ENCODE measurements around the gene SYMPK. TPM values are rescaled to one million over a fixed set of nuclear protein-coding genes. Genes with fewer than 3 reads are reported as not detected.

The SYMPK gene
- total and polyA plus RNA-seq, 8 donors: 65.6 to 77.6 (median 69.1) TPM

- Histone ChIP-seq H3K9me3 (no peaks in the 10 kb centered on the region), H3K27me3 (peaks cover 13 to 39% of the 10 kb centered on the region in 2 donors), H3K27ac (no peak overlapping the region), H3K4me1 (peaks cover 5 to 33% of the 10 kb centered on the region in 2 donors), H3K4me3 (peak overlapping the region; percentile 84 to 98), H3K36me3 (peaks cover 0 to 26% of the 10 kb centered on the region in 2 donors)
- ATAC-seq: no peak
- peak in 1 of 4 donors; percentile 74 for DNase-seq
- TF ChIP-seq CTCF (IDR thresholded peaks at IDR 0.05): no peak
- intact Hi-C loops (cut with DNase I): no loop called here
Observed at GRCh38 chr19:45863335-45863839, 440 bp upstream of the SYMPK start.

- TF ChIP-seq CTCF (IDR thresholded peaks at IDR 0.05): no peak
- peak overlapping the region; percentile 92 to 93 for H3K27ac ChIP-seq
- DNase-seq: peak in 1 of 4 donors; percentile 43
Observed at GRCh38 chr19:45862271-45862563, 730 bp downstream of the SYMPK start.

GRCh38 chr19:45860359-45861259, 2.3 kb downstream of the SYMPK start:
- TF ChIP-seq CTCF (IDR thresholded peaks at IDR 0.05): no peak
- intact Hi-C loops (cut with DNase I): no loop called here
- no peak for ATAC-seq

More at GRCh38 chr19:45862271-45862563, 730 bp downstream of the SYMPK start:
- Histone ChIP-seq H3K9me3 (no peaks in the 10 kb centered on the region), H3K36me3 (peaks cover 0 to 33% of the 10 kb centered on the region in 2 donors), H3K4me1 (peaks cover 5 to 33% of the 10 kb centered on the region in 2 donors), H3K27me3 (peaks cover 13 to 39% of the 10 kb centered on the region in 2 donors), H3K4me3 (peak overlapping the region; percentile 84 to 98)
- ATAC-seq: no peak
- intact Hi-C loops (cut with DNase I): no loop called here

GRCh38 chr19:45854167-45854778, 8.7 kb downstream of the SYMPK start:
- Histone ChIP-seq H3K27me3 (no peaks in the 10 kb centered on the region), H3K9me3 (no peaks in the 10 kb centered on the region), H3K36me3 (peaks cover 0 to 76% of the 10 kb centered on the region in 2 donors), H3K27ac (no peak overlapping the region), H3K4me1 (peaks cover 0 to 3% of the 10 kb centered on the region in 2 donors), H3K4me3 (no peak overlapping the region)
- intact Hi-C loops (cut with DNase I): no loop called here
- no peak for ATAC-seq
- DNase-seq: peak in 1 of 4 donors; percentile 27
- no peak for TF ChIP-seq CTCF (IDR thresholded peaks at IDR 0.05)

More at GRCh38 chr19:45860359-45861259, 2.3 kb downstream of the SYMPK start:
- DNase-seq: peak in 1 of 4 donors; percentile 15
- H3K36me3 ChIP-seq: peaks cover 0 to 42% of the 10 kb centered on the region in 2 donors
- no peak overlapping the region for H3K4me3 ChIP-seq
- H3K9me3 ChIP-seq: no peaks in the 10 kb centered on the region
- H3K4me1 ChIP-seq: peaks cover 5 to 33% of the 10 kb centered on the region in 2 donors
- H3K27ac ChIP-seq: no peak overlapping the region
- peaks cover 13 to 24% of the 10 kb centered on the region in 2 donors for H3K27me3 ChIP-seq

- Histone ChIP-seq H3K4me3 (no peak overlapping the region), H3K9me3 (no peaks in the 10 kb centered on the region), H3K27ac (peak overlapping the region; percentile 8 to 26), H3K4me1 (peaks cover 0 to 3% of the 10 kb centered on the region in 2 donors), H3K36me3 (peaks cover 0 to 79% of the 10 kb centered on the region in 2 donors), H3K27me3 (no peaks in the 10 kb centered on the region)
- no peak for TF ChIP-seq CTCF (IDR thresholded peaks at IDR 0.05)
- peak in 3 of 4 donors; percentile 77 to 88 (median 84) for DNase-seq
- peak; percentile 96 for ATAC-seq
- intact Hi-C loops (cut with DNase I): no loop called here
Observed at GRCh38 chr19:45852983-45853382, 10.0 kb downstream of the SYMPK start.
